Natural killer cell (primary cell): ENCODE measurements around the gene CENPX. TPM values are rescaled to one million over a fixed set of nuclear protein-coding genes. Genes with fewer than 3 reads are reported as not detected.

Source experiments
- ATAC-seq, 3 donors: fragments of 150-1000 bp in 2 of 3; fragments of 200-7000 bp in 1 of 3; cut with Tn5 transposase; 1 replicate in 1 of 3; 2 replicates in 2 of 3; pipeline ENCODE4 v1.10.0; 2021; ENCODE audit warnings: mild to moderate bottlenecking in 2 of 3, moderate library complexity in 2 of 3
- DNase-seq, 2 donors: peaks; one replicate each; pipeline versions ENCODE4 v3.0.0 to v3.0.0-alpha.2; 2013 to 2021; ENCODE audit warnings: mixed read lengths in 1 of 2
- H3K27ac ChIP-seq: one replicate; pipeline ENCODE4 v1.5.1; 2013; ENCODE audit warnings: mild to moderate bottlenecking, low read length
- H3K27me3 ChIP-seq: one replicate; pipeline ENCODE4 v1.6.1; 2013; ENCODE audit warnings: low read length; ENCODE audit not compliant: control insufficient read depth, insufficient read depth
- H3K36me3 ChIP-seq: one replicate; pipeline ENCODE4 v1.6.1; 2013; ENCODE audit warnings: low read length; ENCODE audit not compliant: control insufficient read depth, insufficient read depth
- H3K4me1 ChIP-seq: one replicate; pipeline ENCODE4 v1.6.1; 2013; ENCODE audit warnings: low read length; ENCODE audit not compliant: control insufficient read depth, insufficient read depth
- H3K4me3 ChIP-seq: one replicate; pipeline ENCODE4 v1.5.1; 2013; ENCODE audit warnings: low read length
- H3K9me3 ChIP-seq: one replicate; pipeline ENCODE4 v1.6.1; 2013; ENCODE audit warnings: low read length; ENCODE audit not compliant: control insufficient read depth, insufficient read depth
- H3K27ac Mint-ChIP-seq, 2 donors: one replicate each; pipeline ENCODE4 v1.8.0; 2022; ENCODE audit warnings: mild to moderate bottlenecking in 2 of 2, mixed read lengths in 2 of 2, moderate library complexity in 1 of 2
- H3K27me3 Mint-ChIP-seq, 2 donors: one replicate each; pipeline ENCODE4 v1.8.0; 2022; ENCODE audit warnings: low read depth in 2 of 2, mixed read lengths in 2 of 2
- H3K36me3 Mint-ChIP-seq: one replicate; pipeline ENCODE4 v1.8.0; 2022; ENCODE audit warnings: mixed read lengths
- H3K4me1 Mint-ChIP-seq, 2 donors: one replicate each; pipeline ENCODE4 v1.8.0; 2022; ENCODE audit warnings: mixed read lengths in 2 of 2
- H3K4me3 Mint-ChIP-seq: one replicate; pipeline ENCODE4 v1.8.0; 2022; ENCODE audit warnings: mild to moderate bottlenecking, moderate library complexity, mixed read lengths
- H3K9me3 Mint-ChIP-seq, 2 donors: one replicate each; pipeline ENCODE4 v1.8.0; 2022; ENCODE audit warnings: mixed read lengths in 2 of 2
- WGBS: methylation state at CpG from one replicate; pipeline ENCODE4 v1.1.7; 2013; ENCODE audit warnings: missing lambda C conversion rate; ENCODE audit not compliant: insufficient coverage; 5-methylcytosine and 5-hydroxymethylcytosine counted together
- intact Hi-C: fragments of 100-400 bp; cut with micrococcal nuclease; formaldehyde crosslinking; loops from one replicate; pipeline ENCODE4 v1.14.2; 2022
- total RNA-seq, 4 donors: library from RNA; stranded (reverse); fragments of 120-200 nt in 1 of 4; gene quantifications; one replicate each; pipeline versions ENCODE4 v1.2.3 to v1.2.4, GENCODE V29; 2013 to 2022
- TF ChIP-seq, protein P1 (sequence below): fragments of 200-600 bp; IDR thresholded peaks from one replicate; pipeline ENCODE4 v1.8.0; 2022; ENCODE audit warnings: antibody characterized with exemption

Gene CENPX
- total RNA-seq, 3 donors from 2014 or later (not counting 1 experiment from before 2014, with no cell fraction given) = 22.8 to 29.6 (median 27.0) TPM

DNA sequence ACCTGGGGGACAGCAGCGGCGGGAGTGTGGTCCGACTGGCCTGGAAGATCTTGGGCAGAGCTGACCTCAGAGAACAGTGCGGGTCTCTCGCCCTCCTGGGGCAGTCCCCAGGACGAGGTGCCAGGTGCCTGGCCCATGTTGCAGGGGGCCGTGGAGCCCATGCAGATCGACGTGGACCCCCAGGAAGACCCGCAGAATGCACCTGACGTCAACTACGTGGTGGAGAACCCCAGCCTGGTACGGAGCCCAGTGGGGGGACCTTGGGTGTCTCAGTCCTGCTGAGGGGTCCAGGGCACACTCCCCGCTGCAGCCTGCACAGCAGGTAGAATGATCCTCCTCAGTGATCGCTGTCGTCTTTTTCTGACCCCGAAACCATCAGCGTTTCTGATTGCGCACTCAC, 30.5 kb upstream of the CENPX start:
- intact Hi-C loops = no loop called here
- Mint-ChIP-seq H3K27ac (no peak overlapping the region), H3K36me3 (no peaks in the 10 kb centered on the region), H3K9me3 (no peaks in the 10 kb centered on the region), H3K27me3 (no peaks in the 10 kb centered on the region), H3K4me3 (peak overlapping the region; percentile 69), H3K4me1 (peaks cover 0 to 16% of the 10 kb centered on the region in 2 donors)
- TF ChIP-seq, protein P1, sequence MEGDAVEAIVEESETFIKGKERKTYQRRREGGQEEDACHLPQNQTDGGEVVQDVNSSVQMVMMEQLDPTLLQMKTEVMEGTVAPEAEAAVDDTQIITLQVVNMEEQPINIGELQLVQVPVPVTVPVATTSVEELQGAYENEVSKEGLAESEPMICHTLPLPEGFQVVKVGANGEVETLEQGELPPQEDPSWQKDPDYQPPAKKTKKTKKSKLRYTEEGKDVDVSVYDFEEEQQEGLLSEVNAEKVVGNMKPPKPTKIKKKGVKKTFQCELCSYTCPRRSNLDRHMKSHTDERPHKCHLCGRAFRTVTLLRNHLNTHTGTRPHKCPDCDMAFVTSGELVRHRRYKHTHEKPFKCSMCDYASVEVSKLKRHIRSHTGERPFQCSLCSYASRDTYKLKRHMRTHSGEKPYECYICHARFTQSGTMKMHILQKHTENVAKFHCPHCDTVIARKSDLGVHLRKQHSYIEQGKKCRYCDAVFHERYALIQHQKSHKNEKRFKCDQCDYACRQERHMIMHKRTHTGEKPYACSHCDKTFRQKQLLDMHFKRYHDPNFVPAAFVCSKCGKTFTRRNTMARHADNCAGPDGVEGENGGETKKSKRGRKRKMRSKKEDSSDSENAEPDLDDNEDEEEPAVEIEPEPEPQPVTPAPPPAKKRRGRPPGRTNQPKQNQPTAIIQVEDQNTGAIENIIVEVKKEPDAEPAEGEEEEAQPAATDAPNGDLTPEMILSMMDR = no peak
- ATAC-seq (no peak), DNase-seq (no peak)
- WGBS = 92% methylated on average over 19 of the region's 19 CpGs
- no peaks in the 10 kb centered on the region for H3K9me3 ChIP-seq
- H3K36me3 ChIP-seq = peaks cover 34% of the 10 kb centered on the region
- H3K27me3 ChIP-seq = no peaks in the 10 kb centered on the region
- H3K4me1 ChIP-seq = peaks cover 30% of the 10 kb centered on the region
- H3K4me3 ChIP-seq = no peak overlapping the region
- no peak overlapping the region for H3K27ac ChIP-seq

DNA sequence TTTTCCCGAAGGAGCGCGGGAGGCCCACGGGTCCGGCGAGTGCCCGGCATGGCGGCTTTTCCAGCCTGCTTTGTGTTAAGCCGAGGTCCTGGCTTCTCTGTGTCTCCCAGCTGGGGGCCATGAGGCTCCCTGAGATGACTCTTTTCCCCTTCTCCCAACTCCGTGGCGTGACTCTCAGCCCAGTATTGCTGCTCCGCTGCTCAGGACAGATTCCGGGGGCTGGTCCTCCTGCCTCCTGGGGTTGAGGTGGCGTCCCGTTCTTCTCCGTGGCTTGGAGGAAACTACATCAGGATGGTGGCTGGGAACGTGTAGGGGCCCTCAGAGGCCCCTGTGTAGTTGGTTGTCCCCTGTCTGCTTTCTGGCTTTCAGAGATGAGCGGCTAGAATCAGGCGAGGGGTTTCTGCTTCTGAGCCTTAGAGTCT, 30.0 kb upstream of the CENPX start:
- no peaks in the 10 kb centered on the region for H3K36me3 Mint-ChIP-seq
- peak overlapping the region in 1 of 2 donors; percentile 31 for H3K27ac Mint-ChIP-seq
- intact Hi-C loops = no loop called here
- no peaks in the 10 kb centered on the region for H3K27me3 ChIP-seq
- no peaks in the 10 kb centered on the region for H3K9me3 ChIP-seq
- H3K27ac ChIP-seq = no peak overlapping the region
- H3K4me1 ChIP-seq = peaks cover 30% of the 10 kb centered on the region
- peaks cover 0 to 16% of the 10 kb centered on the region in 2 donors for H3K4me1 Mint-ChIP-seq
- H3K27me3 Mint-ChIP-seq = no peaks in the 10 kb centered on the region
- TF ChIP-seq, protein P1 = no peak
- H3K4me3 Mint-ChIP-seq = peak overlapping the region; percentile 65
- H3K36me3 ChIP-seq = peaks cover 34% of the 10 kb centered on the region
- DNase-seq = no peak
- WGBS = 45% methylated on average over 19 of the region's 19 CpGs
- no peaks in the 10 kb centered on the region for H3K9me3 Mint-ChIP-seq
- ATAC-seq = no peak
- peak overlapping the region; percentile 77 for H3K4me3 ChIP-seq

DNA sequence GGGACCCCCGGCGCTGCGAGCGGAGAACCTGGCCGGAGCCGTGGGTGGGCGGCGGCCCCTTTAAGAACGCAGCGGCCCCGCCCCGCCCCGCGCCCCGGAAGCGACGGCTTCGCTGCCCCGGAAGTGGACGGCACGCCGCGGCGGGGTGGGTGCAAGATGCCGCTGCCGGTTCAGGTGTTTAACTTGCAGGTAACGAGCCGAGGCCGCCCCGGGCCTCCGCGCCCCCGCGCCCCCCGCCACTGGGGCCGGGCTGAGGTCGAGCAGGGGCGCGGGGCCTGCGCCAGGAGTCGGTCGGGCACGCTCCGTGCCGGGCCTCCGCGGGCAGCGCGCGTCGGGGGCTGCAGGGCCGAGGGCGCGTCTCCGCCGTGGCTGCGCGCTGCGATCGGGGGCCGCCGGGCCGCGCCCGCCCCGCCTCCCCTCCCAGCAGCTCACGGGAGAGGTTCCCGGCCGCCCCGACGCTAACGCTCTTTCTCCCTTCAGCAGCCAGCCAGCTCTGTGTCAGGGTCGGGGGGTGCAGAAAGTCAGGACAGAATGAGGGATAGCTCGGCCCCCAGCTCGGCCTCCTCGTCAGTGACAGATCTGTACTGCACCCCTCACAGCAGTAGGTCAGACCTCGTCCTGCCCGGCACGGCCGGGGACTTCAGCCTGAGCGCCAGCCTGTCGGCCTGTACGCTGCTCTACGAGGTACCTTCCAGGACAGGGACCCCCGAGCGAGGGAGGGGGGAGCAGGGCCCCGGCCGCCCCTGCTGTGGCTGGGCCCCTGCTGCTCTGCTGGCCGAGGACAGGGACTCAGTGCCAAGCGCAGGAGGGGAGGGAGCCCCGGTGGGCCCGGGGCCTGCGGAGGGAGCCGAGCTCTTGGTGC, 29.3 kb upstream of the CENPX start, which contains the start of the genes GPS1 and RFNG:
Gene GPS1 (plus strand): TSS at position 123 of the 862 bp plus-strand sequence. CDS start 34 bp downstream, at position 157.
Gene RFNG (minus strand): TSS at position 36 of the 862 bp plus-strand sequence. CDS start 45 bp downstream, outside the sequence.
- Histone ChIP-seq H3K4me1 (peaks cover 30% of the 10 kb centered on the region), H3K36me3 (peaks cover 29% of the 10 kb centered on the region), H3K27me3 (no peaks in the 10 kb centered on the region), H3K4me3 (peak within 1 kb of the TSS; percentile 77), H3K27ac (no peak within 1 kb of the TSS), H3K9me3 (no peaks in the 10 kb centered on the region)
- Mint-ChIP-seq H3K9me3 (no peaks in the 10 kb centered on the region), H3K4me3 (peak within 1 kb of the TSS; percentile 87), H3K4me1 (peaks cover 0 to 16% of the 10 kb centered on the region in 2 donors), H3K27ac (peak within 1 kb of the TSS in 1 of 2 donors; percentile 71), H3K36me3 (no peaks in the 10 kb centered on the region), H3K27me3 (no peaks in the 10 kb centered on the region)
- TF ChIP-seq, protein P1 = no peak
- peak; percentile 73 to 86 for DNase-seq
- peak; percentile 86 to 97 (median 95) for ATAC-seq
- intact Hi-C loops = loop anchor here (1.0 kb wide), 1 partner anchor 15 kb away; the partner anchor contains the start of gene DCXR
- under 1% methylated on average over 94 of the region's 94 CpGs for WGBS
